Neural progenitor cell (in vitro differentiated cells): ENCODE results near the gene MYO9B.

Source experiments
- EZH2 ChIP-seq: fragments of 200-600 bp; sonication (generic); IDR thresholded peaks from 2 replicates; pipeline ENCODE4 v1.6.1; 2017; ENCODE audit warnings: antibody characterized with exemption, mild to moderate bottlenecking, moderate library complexity
- EZH2phosphoT487 ChIP-seq: fragments of 200-600 bp; sonication (generic); IDR thresholded peaks from 2 replicates; pipeline ENCODE4 v1.6.1; 2017; ENCODE audit warnings: antibody characterized with exemption
- TF ChIP-seq, protein P1 (sequence below): fragments of 200-600 bp; sonication (generic); IDR thresholded peaks from 2 replicates; pipeline ENCODE4 v1.5.1; 2017; ENCODE audit warnings: antibody characterized with exemption, mild to moderate bottlenecking

GRCh38 chr19:17202713-17203112 lies 127.1 kb downstream of the MYO9B start:
- TF ChIP-seq, protein P1, sequence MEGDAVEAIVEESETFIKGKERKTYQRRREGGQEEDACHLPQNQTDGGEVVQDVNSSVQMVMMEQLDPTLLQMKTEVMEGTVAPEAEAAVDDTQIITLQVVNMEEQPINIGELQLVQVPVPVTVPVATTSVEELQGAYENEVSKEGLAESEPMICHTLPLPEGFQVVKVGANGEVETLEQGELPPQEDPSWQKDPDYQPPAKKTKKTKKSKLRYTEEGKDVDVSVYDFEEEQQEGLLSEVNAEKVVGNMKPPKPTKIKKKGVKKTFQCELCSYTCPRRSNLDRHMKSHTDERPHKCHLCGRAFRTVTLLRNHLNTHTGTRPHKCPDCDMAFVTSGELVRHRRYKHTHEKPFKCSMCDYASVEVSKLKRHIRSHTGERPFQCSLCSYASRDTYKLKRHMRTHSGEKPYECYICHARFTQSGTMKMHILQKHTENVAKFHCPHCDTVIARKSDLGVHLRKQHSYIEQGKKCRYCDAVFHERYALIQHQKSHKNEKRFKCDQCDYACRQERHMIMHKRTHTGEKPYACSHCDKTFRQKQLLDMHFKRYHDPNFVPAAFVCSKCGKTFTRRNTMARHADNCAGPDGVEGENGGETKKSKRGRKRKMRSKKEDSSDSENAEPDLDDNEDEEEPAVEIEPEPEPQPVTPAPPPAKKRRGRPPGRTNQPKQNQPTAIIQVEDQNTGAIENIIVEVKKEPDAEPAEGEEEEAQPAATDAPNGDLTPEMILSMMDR = no peak
- TF ChIP-seq EZH2phosphoT487 (no peak), EZH2 (no peak)
